Activated CD4-positive, alpha-beta T cell treated with anti-CD3 and anti-CD28 coated beads for 36 hours (primary cell): ENCODE data around the gene KRTAP10-7. TPM values are rescaled to one million over a fixed set of nuclear protein-coding genes. Genes with fewer than 3 reads are reported as not detected.
"Not testable (repeated sequence)": the region's sequence is repeated elsewhere in the genome, so short reads cannot be mapped to it uniquely, and the experiment has no call there.

Experiments used
- ATAC-seq: fragments of 200-7000 bp; cut with Tn5 transposase; one replicate; pipeline ENCODE4 v1.10.0; 2021; ENCODE audit warnings: mild to moderate bottlenecking, moderate library complexity
- CTCF ChIA-PET: fragments of 350-600 bp; sonication (Branson Sonifier 250); formaldehyde crosslinking; loops from one replicate; lab custom pipeline; 2021; ENCODE audit warnings: antibody characterized with exemption; lab: Charles Lee
- POLR2A ChIA-PET: fragments of 350-600 bp; sonication (Branson Sonifier 250); formaldehyde crosslinking; loops from one replicate; lab custom pipeline; 2021; ENCODE audit warnings: antibody characterized with exemption, inconsistent platforms; lab: Charles Lee
- DNase-seq: peaks from one replicate; pipeline ENCODE4 v3.0.0-alpha.2; 2020
- H3K27ac Mint-ChIP-seq: one replicate; pipeline ENCODE4 v1.8.0; 2021; ENCODE audit warnings: mixed read lengths
- H3K27me3 Mint-ChIP-seq: one replicate; pipeline ENCODE4 v1.8.0; 2021; ENCODE audit warnings: mixed read lengths
- H3K36me3 Mint-ChIP-seq: one replicate; pipeline ENCODE4 v1.8.0; 2021; ENCODE audit warnings: low read depth, mixed read lengths
- H3K4me1 Mint-ChIP-seq: one replicate; pipeline ENCODE4 v1.8.0; 2021; ENCODE audit warnings: mixed read lengths
- H3K4me3 Mint-ChIP-seq: one replicate; pipeline ENCODE4 v1.8.0; 2021; ENCODE audit warnings: mild to moderate bottlenecking, moderate library complexity, mixed read lengths
- H3K9me3 Mint-ChIP-seq: one replicate; pipeline ENCODE4 v1.8.0; 2021; ENCODE audit warnings: low read depth, mixed read lengths
- intact Hi-C, 2 experiments: fragments of 100-400 bp; cut with DNase I in 1 of 2; cut with micrococcal nuclease in 1 of 2; formaldehyde crosslinking; loops; one replicate each; pipeline versions ENCODE4 v1.14.2 to v1.15.1; 2022 to 2024; cut with DNase I, micrococcal nuclease
- total RNA-seq, 2 experiments: library from RNA; stranded (reverse); gene quantifications; one replicate each; pipeline ENCODE4 v1.2.3, GENCODE V29; 2021

KRTAP10-7 gene
- total RNA-seq, 2 experiments from 2014 or later, result not detected

- Mint-ChIP-seq H3K27ac (no peak overlapping the region), H3K9me3 (peaks cover 32% of the 10 kb centered on the region), H3K36me3 (peaks cover 14% of the 10 kb centered on the region), H3K4me3 (no peak overlapping the region), H3K27me3 (no peaks in the 10 kb centered on the region), H3K4me1 (no peaks in the 10 kb centered on the region)
- intact Hi-C loops, result no loop called here
- DNase-seq (no peak), ATAC-seq (no peak)
- POLR2A ChIA-PET, result no interaction called here
- CTCF ChIA-PET, result no interaction called here
Observed at GRCh38 chr21:44644878-44645277, 44.5 kb downstream of the KRTAP10-7 start.

- CTCF ChIA-PET, intact Hi-C loops, H3K4me1 Mint-ChIP-seq, POLR2A ChIA-PET, ATAC-seq, H3K27ac Mint-ChIP-seq, H3K4me3 Mint-ChIP-seq, H3K27me3 Mint-ChIP-seq, DNase-seq: not testable (repeated sequence)
- H3K36me3 Mint-ChIP-seq, result peaks cover 12% of the 10 kb centered on the region
- peaks cover 26% of the 10 kb centered on the region for H3K9me3 Mint-ChIP-seq
Observed at GRCh38 chr21:44646366-44647221, 46.2 kb downstream of the KRTAP10-7 start, which contains the start of gene KRTAP10-11. KRTAP10-11 (plus strand) TSS chr21:44646414; CDS start chr21:44646459, 45 bp downstream.

- CTCF ChIA-PET, result no interaction called here
- Mint-ChIP-seq H3K27me3 (no peaks in the 10 kb centered on the region), H3K4me3 (no peak overlapping the region), H3K9me3 (peaks cover 23% of the 10 kb centered on the region), H3K4me1 (no peaks in the 10 kb centered on the region), H3K36me3 (peaks cover 12% of the 10 kb centered on the region), H3K27ac (no peak overlapping the region)
- ATAC-seq (no peak), DNase-seq (no peak)
- POLR2A ChIA-PET, result no interaction called here
- intact Hi-C loops, result no loop called here
Observed at GRCh38 chr21:44647222-44647552, 46.8 kb downstream of the KRTAP10-7 start.

GRCh38 chr21:44648557-44649311, 48.3 kb downstream of the KRTAP10-7 start:
- peaks cover 3% of the 10 kb centered on the region for H3K4me1 Mint-ChIP-seq
- ATAC-seq (no peak), DNase-seq (no peak)
- no peak overlapping the region for H3K4me3 Mint-ChIP-seq
- H3K36me3 Mint-ChIP-seq, result peaks cover 12% of the 10 kb centered on the region
- H3K27ac Mint-ChIP-seq, result no peak overlapping the region
- intact Hi-C loops, result no loop called here
- H3K9me3 Mint-ChIP-seq, result peaks cover 14% of the 10 kb centered on the region
- CTCF ChIA-PET, result interaction anchor here (0.6 kb wide), 1 partner anchor 15 kb away, joined by 4 read pairs; no protein-coding TSS in a partner anchor
- H3K27me3 Mint-ChIP-seq, result no peaks in the 10 kb centered on the region
- POLR2A ChIA-PET, result no interaction called here

- intact Hi-C loops, result loop anchor here in 1 of 2 experiments (5.0 kb wide), 1 partner anchor 32 kb away; no protein-coding TSS in a partner anchor
- Mint-ChIP-seq H3K27ac (no peak overlapping the region), H3K4me3 (no peak overlapping the region), H3K4me1 (peaks cover 11% of the 10 kb centered on the region), H3K36me3 (peaks cover 7% of the 10 kb centered on the region), H3K9me3 (peaks cover 7% of the 10 kb centered on the region), H3K27me3 (no peaks in the 10 kb centered on the region)
- POLR2A ChIA-PET, result no interaction called here
- ATAC-seq, result no peak
- DNase-seq, result no peak
- CTCF ChIA-PET, result interaction anchor here (0.6 kb wide), 1 partner anchor 15 kb away, joined by 4 read pairs; no protein-coding TSS in a partner anchor
Observed at GRCh38 chr21:44649521-44650100, 49.2 kb downstream of the KRTAP10-7 start.

- ATAC-seq (no peak), DNase-seq (no peak)
- intact Hi-C loops, result loop anchor here in 1 of 2 experiments (5.0 kb wide), 1 partner anchor 33 kb away; no protein-coding TSS in a partner anchor
- ChIA-PET POLR2A (no interaction called here), CTCF (no interaction called here)
- peaks cover 2% of the 10 kb centered on the region for H3K9me3 Mint-ChIP-seq
- no peak overlapping the region for H3K27ac Mint-ChIP-seq
- H3K4me3 Mint-ChIP-seq, result no peak overlapping the region
- H3K4me1 Mint-ChIP-seq, result peaks cover 16% of the 10 kb centered on the region
- H3K27me3 Mint-ChIP-seq, result no peaks in the 10 kb centered on the region
- peaks cover 2% of the 10 kb centered on the region for H3K36me3 Mint-ChIP-seq
Observed at GRCh38 chr21:44650265-44650972, 50.0 kb downstream of the KRTAP10-7 start.

GRCh38 chr21:44650973-44651675, 50.7 kb downstream of the KRTAP10-7 start:
- Mint-ChIP-seq H3K9me3 (peaks cover 6% of the 10 kb centered on the region), H3K4me3 (no peak overlapping the region), H3K27me3 (no peaks in the 10 kb centered on the region), H3K36me3 (peaks cover 2% of the 10 kb centered on the region), H3K4me1 (peaks cover 16% of the 10 kb centered on the region), H3K27ac (no peak overlapping the region)
- intact Hi-C loops, result loop anchor here in 1 of 2 experiments (5.0 kb wide), 1 partner anchor 34 kb away; no protein-coding TSS in a partner anchor
- CTCF ChIA-PET, result no interaction called here
- no peak for ATAC-seq
- no peak for DNase-seq
- POLR2A ChIA-PET, result no interaction called here

Other genes starting within 250 kb of the KRTAP10-7 start
- 1 to 10 TPM; 1.5 to 1.7 TPM for gene TRPM2, start 247.0 kb upstream of the KRTAP10-7 start, total RNA-seq
- gene LRRC3, start 145.1 kb upstream of the KRTAP10-7 start, total RNA-seq, result 1 to 10 TPM; 2.7 to 2.9 TPM
- gene KRTAP10-1, start 60.4 kb upstream of the KRTAP10-7 start, total RNA-seq, result not detected
- not detected for gene KRTAP10-2, start 49.1 kb upstream of the KRTAP10-7 start, total RNA-seq
- gene KRTAP10-3, start 41.8 kb upstream of the KRTAP10-7 start, total RNA-seq, result not detected
- not detected for gene KRTAP10-4, start 26.9 kb upstream of the KRTAP10-7 start, total RNA-seq
- gene KRTAP10-5, start 20.0 kb upstream of the KRTAP10-7 start, total RNA-seq, result not detected
- not detected for gene KRTAP10-6, start 8.1 kb upstream of the KRTAP10-7 start, total RNA-seq
- gene KRTAP10-8, start 11.5 kb downstream of the KRTAP10-7 start, total RNA-seq, result not detected
- gene KRTAP10-9, start 26.5 kb downstream of the KRTAP10-7 start, total RNA-seq, result not detected
- not detected for gene KRTAP10-10, start 36.8 kb downstream of the KRTAP10-7 start, total RNA-seq
- gene KRTAP10-11, start 45.8 kb downstream of the KRTAP10-7 start, total RNA-seq, result not detected
- gene KRTAP12-4, start 54.1 kb downstream of the KRTAP10-7 start, total RNA-seq, result not detected
- gene KRTAP12-3, start 57.3 kb downstream of the KRTAP10-7 start, total RNA-seq, result not detected
- not detected for gene KRTAP12-2, start 66.3 kb downstream of the KRTAP10-7 start, total RNA-seq
- gene KRTAP12-1, start 81.6 kb downstream of the KRTAP10-7 start, total RNA-seq, result not detected
- not detected for gene KRTAP10-12, start 96.6 kb downstream of the KRTAP10-7 start, total RNA-seq
- gene TSPEAR, start 111.0 kb downstream of the KRTAP10-7 start, total RNA-seq, result not detected
- gene UBE2G2, start 201.2 kb downstream of the KRTAP10-7 start, total RNA-seq, result 100 to 1,000 TPM; 103 to 121 TPM
- 10 to 100 TPM; 83.4 to 84.9 TPM for gene SUMO3, start 217.5 kb downstream of the KRTAP10-7 start, total RNA-seq